ENCODE data around the gene LITAF. TPM values are rescaled to one million over a fixed set of nuclear protein-coding genes. Genes with fewer than 3 reads are reported as not detected.

The LITAF gene
- polyA plus RNA-seq, 3 donors: 21.6 to 181 (median 148) TPM

GRCh38 chr16:11624205-11624604 is 37.5 kb upstream of the LITAF start:
- no peak overlapping the region for H3K27ac ChIP-seq (ENCODE audit: low read depth, low read length)
- 88 to 96% (median 94%) methylated on average over 4 of the region's 4 CpGs for WGBS, 3 donors

- 26 to 48% (median 29%) methylated on average over 19 of the region's 19 CpGs for WGBS, 3 donors
- no peak overlapping the region for H3K27ac ChIP-seq (ENCODE audit: low read depth, low read length)
Measured at GRCh38 chr16:11621920-11622651, 35.4 kb upstream of the LITAF start.

- no peak overlapping the region for H3K27ac ChIP-seq (ENCODE audit: low read depth, low read length)
- whole genome bisulfite sequencing, 3 donors: 40 to 64% (median 52%) methylated on average over 6 of the region's 6 CpGs
Measured at GRCh38 chr16:11621539-11621919, 34.8 kb upstream of the LITAF start.

GRCh38 chr16:11620243-11621003 is 33.7 kb upstream of the LITAF start:
- WGBS, 3 donors: 88 to 96% (median 93%) methylated on average over 8 of the region's 8 CpGs
- H3K27ac ChIP-seq (ENCODE audit: low read depth, low read length): no peak overlapping the region

GRCh38 chr16:11619327-11619851 is 32.7 kb upstream of the LITAF start:
- 73 to 89% (median 82%) methylated on average over 2 of the region's 2 CpGs for WGBS, 3 donors
- no peak overlapping the region for H3K27ac ChIP-seq (ENCODE audit: low read depth, low read length)

GRCh38 chr16:11618107-11618717 is 31.5 kb upstream of the LITAF start:
- WGBS, 3 donors: 79 to 91% (median 90%) methylated on average over 16 of the region's 16 CpGs
- no peak overlapping the region for H3K27ac ChIP-seq (ENCODE audit: low read depth, low read length)

GRCh38 chr16:11615748-11616447 is 29.2 kb upstream of the LITAF start:
- H3K27ac ChIP-seq (ENCODE audit: low read depth, low read length): no peak overlapping the region
- 59 to 81% (median 79%) methylated on average over 8 of the region's 8 CpGs for WGBS, 3 donors

- H3K27ac ChIP-seq (ENCODE audit: low read depth, low read length): no peak overlapping the region
- WGBS, 3 donors: 68 to 75% (median 68%) methylated on average over 10 of the region's 10 CpGs
Measured at GRCh38 chr16:11614587-11615175, 28.0 kb upstream of the LITAF start.

- peak overlapping the region; percentile 72 for H3K27ac ChIP-seq (ENCODE audit: low read depth, low read length)
- 45 to 63% (median 52%) methylated on average over 20 of the region's 20 CpGs for WGBS, 3 donors
Measured at GRCh38 chr16:11613381-11614303, 26.9 kb upstream of the LITAF start.

- H3K27ac ChIP-seq (ENCODE audit: low read depth, low read length): no peak overlapping the region
- WGBS, 3 donors: 54 to 70% (median 67%) methylated on average over 5 of the region's 5 CpGs
Measured at GRCh38 chr16:11612665-11613025, 25.9 kb upstream of the LITAF start.

GRCh38 chr16:11611871-11612664 is 25.3 kb upstream of the LITAF start:
- WGBS, 3 donors: 47 to 55% (median 49%) methylated on average over 23 of the region's 23 CpGs
- peak overlapping the region; percentile 52 for H3K27ac ChIP-seq (ENCODE audit: low read depth, low read length)

- H3K27ac ChIP-seq (ENCODE audit: low read depth, low read length): no peak overlapping the region
- WGBS, 3 donors: 70 to 80% (median 73%) methylated on average over 6 of the region's 6 CpGs
Measured at GRCh38 chr16:11610580-11610979, 23.9 kb upstream of the LITAF start.

GRCh38 chr16:11610121-11610505 is 23.4 kb upstream of the LITAF start:
- 62 to 63% (median 62%) methylated on average over 9 of the region's 9 CpGs for WGBS, 3 donors
- no peak overlapping the region for H3K27ac ChIP-seq (ENCODE audit: low read depth, low read length)

GRCh38 chr16:11609474-11610120 is 22.9 kb upstream of the LITAF start:
- H3K27ac ChIP-seq (ENCODE audit: low read depth, low read length): no peak overlapping the region
- 64 to 74% (median 74%) methylated on average over 14 of the region's 14 CpGs for WGBS, 3 donors

- 80 to 90% (median 84%) methylated on average over 5 of the region's 5 CpGs for WGBS, 3 donors
- H3K27ac ChIP-seq (ENCODE audit: low read depth, low read length): no peak overlapping the region
Measured at GRCh38 chr16:11605891-11606290, 19.2 kb upstream of the LITAF start.

GRCh38 chr16:11605564-11605886 is 18.8 kb upstream of the LITAF start:
- H3K27ac ChIP-seq (ENCODE audit: low read depth, low read length): peak overlapping the region; percentile 54
- WGBS, 3 donors: 83 to 94% (median 86%) methylated on average over 8 of the region's 8 CpGs

Measured in adipose tissue (tissue), 3 donors.